HG03066 (cell line): ENCODE results near the gene ZNF772.

ENCODE experiments used
- ATAC-seq: cut with Tn5 transposase; IDR thresholded peaks from one replicate; pipeline ENCODE4 v1.9.1; 2021; ENCODE audit warnings: low read depth; ENCODE audit not compliant: unreplicated experiment

The ZNF772 gene

DNA sequence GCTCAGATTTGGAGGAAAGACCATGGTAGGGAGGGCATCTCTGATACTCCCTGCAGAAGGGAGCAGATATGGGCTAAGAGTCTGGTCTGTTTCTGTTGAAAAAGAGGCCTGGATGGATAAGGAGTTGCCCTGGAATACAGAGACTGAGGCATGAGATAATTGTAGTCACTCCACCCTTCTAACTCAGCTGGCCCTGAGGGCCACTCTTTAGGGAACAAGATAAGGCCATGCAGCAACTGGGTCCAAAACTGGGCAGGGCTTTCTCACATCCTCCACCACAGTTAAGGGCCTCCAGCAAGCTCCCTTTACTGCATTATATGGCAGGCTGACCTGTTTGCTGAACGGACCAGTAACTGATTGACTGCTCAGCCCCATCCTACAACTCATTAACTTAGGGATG, 40.9 kb downstream of the ZNF772 start:
- no peak for ATAC-seq

DNA sequence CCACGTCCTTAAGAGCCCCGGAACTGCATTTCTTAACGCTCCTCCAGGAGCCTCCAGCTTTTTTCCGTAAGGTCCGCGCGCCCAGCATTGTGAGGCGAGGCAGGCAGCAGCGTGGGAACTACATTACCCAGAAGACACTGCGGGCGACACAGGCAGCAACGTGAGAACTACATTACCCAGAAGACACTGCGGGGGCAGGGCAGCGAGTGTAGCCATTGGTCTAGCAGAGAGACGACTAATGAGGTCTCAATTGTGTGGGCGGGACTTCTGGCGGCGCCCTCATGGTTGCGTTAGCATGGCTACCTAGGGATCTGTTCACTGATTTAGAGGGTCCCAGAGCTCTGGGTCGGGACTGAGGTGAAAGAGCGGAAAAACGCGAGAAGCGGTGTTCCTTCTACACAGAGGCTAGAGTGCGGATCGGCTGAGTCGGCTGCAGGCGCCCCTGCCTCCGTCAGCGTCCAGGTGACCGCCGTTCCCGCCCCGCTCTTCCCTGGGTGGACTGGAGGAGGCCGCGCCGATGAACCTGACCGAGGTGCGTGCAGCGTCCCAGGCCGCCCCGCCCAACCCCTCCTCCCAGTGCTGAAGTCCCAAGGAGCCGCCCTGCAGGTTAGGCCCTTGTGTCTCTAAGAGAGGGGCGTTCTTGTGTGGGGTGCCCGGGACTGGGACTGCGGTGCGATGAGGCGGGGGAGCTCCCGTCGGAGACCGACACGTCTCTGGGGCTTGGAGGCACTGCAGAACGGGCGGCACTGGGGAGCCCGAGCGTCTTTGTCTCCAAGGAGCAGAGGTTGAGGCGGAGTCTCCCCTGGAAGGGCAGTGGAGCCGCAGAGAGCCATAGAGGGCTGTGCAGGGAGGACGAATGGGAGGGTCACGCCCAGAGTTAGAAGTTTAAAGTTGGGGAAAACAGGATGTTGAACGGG, 42.0 kb downstream of the ZNF772 start, which contains the start of gene ZNF749:
ZNF749 (plus strand) TSS at position 264 of the 917 bp plus-strand sequence; CDS start at position 518, 254 bp downstream.
- ATAC-seq, result peak; percentile 96

DNA sequence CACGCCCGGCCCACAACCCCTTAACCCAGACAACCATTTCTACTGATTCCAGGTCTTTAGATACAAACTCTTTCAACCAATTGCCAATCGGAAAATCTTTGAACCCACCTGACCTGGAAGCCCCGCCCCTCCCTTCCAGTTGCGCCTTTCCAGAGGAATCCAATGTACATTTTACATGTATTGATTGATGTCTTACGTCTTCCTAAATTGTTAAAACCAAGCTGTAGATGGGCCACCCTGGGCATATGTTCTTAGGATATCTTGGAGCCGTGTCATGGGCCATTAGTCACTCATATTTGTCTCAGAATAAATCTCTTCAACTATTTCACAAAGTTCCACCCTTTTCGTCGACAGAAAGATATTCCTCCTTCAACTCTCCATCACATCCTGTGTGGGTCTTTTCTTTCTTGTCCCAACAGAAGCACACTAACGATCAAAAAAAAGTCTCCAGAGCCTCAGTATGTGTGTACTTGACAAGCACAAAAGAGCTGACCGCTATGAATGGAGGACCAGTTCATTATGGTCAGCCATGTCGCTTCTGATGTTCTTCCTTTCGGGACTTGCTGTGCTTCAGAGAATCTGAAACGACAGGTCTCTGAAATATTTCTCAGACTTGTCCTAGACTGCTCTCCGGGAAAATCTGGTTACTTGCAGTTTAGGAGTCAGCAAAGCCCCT, 42.8 kb downstream of the ZNF772 start:
- ATAC-seq, result no peak

DNA sequence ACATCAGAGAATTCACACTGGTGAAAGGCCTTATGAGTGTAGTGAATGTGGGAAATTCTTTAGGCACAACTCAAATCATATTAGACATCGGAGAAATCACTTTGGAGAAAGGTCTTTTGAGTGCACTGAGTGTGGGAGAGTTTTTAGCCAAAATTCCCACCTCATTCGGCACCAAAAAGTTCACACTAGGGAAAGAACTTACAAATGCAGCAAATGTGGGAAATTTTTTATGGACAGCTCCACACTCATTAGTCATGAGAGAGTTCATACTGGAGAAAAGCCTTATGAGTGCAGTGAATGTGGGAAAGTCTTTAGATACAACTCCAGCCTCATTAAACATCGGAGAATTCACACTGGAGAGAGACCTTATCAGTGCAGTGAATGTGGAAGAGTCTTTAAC, 56.3 kb downstream of the ZNF772 start:
- no peak for ATAC-seq

DNA sequence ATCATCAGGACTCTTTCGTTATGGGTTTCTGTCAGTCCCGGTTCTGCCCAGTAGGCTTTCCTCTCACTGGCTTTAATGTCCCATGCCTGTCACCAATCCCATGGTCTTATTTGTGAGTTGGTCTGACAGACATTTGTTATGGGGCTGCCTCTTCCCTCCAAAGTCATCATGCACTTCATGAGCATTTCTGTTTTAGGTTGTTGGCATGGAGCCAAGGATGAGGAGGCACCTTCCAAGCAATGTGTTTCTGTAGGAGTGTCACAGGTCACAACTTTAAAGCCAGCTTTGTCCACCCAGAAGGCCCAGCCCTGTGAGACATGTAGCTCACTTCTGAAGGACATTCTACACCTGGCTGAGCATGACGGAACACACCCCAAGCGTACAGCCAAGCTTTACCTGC, 57.9 kb downstream of the ZNF772 start:
- no peak for ATAC-seq
